Activated CD8-positive, alpha-beta T cell treated with anti-CD3 and anti-CD28 coated beads, Interleukin-2, amount 10 ng/mL, durations not matched to agents 7 days and 5 days (primary cell): Measurements from ENCODE around the gene GSG1L2. TPM values are rescaled to one million over a fixed set of nuclear protein-coding genes. Genes with fewer than 3 reads are reported as not detected.

ENCODE experiments used
- ATAC-seq: fragments of 150-1000 bp; cut with Tn5 transposase; one replicate; pipeline ENCODE4 v1.10.0; 2021; ENCODE audit warnings: moderate library complexity
- CTCF ChIA-PET: fragments of 350-600 bp; sonication (Branson Sonifier 250); formaldehyde crosslinking; loops from one replicate; lab custom pipeline; 2021; ENCODE audit warnings: antibody characterized with exemption; lab: Charles Lee
- POLR2A ChIA-PET: fragments of 350-600 bp; sonication (Branson Sonifier 250); formaldehyde crosslinking; loops from one replicate; lab custom pipeline; 2021; ENCODE audit warnings: antibody characterized with exemption; lab: Charles Lee
- DNase-seq: peaks from one replicate; pipeline ENCODE4 v3.0.0-alpha.2; 2020
- H3K27ac Mint-ChIP-seq: one replicate; pipeline ENCODE4 v1.8.0; 2021; ENCODE audit warnings: mild to moderate bottlenecking, mixed read lengths
- H3K27me3 Mint-ChIP-seq: one replicate; pipeline ENCODE4 v1.8.0; 2021; ENCODE audit warnings: low read depth, mixed read lengths
- H3K36me3 Mint-ChIP-seq: one replicate; pipeline ENCODE4 v1.8.0; 2021; ENCODE audit warnings: low read depth, mixed read lengths
- H3K4me1 Mint-ChIP-seq: one replicate; pipeline ENCODE4 v1.8.0; 2021; ENCODE audit warnings: low read depth, mixed read lengths
- H3K4me3 Mint-ChIP-seq: one replicate; pipeline ENCODE4 v1.8.0; 2021; ENCODE audit warnings: mild to moderate bottlenecking, mixed read lengths
- H3K9me3 Mint-ChIP-seq: one replicate; pipeline ENCODE4 v1.8.0; 2022; ENCODE audit warnings: mixed read lengths; ENCODE audit not compliant: insufficient read depth
- total RNA-seq, 2 experiments: library from RNA; stranded (reverse); gene quantifications; one replicate each; pipeline ENCODE4 v1.2.3, GENCODE V29; 2021

GSG1L2 gene
- total RNA-seq, 2 experiments from 2014 or later, result not detected

- Mint-ChIP-seq H3K4me3 (no peak overlapping the region), H3K9me3 (no peaks in the 10 kb centered on the region), H3K27ac (no peak overlapping the region), H3K4me1 (no peaks in the 10 kb centered on the region), H3K27me3 (no peaks in the 10 kb centered on the region), H3K36me3 (no peaks in the 10 kb centered on the region)
- ATAC-seq, result no peak
- ChIA-PET CTCF (no interaction called here), POLR2A (no interaction called here)
- DNase-seq, result no peak
Observed at GRCh38 chr17:9783050-9783449, 38.8 kb downstream of the GSG1L2 start.

- H3K4me1 Mint-ChIP-seq, result no peaks in the 10 kb centered on the region
- no peaks in the 10 kb centered on the region for H3K36me3 Mint-ChIP-seq
- H3K4me3 Mint-ChIP-seq, result no peak overlapping the region
- no peak overlapping the region for H3K27ac Mint-ChIP-seq
- ChIA-PET CTCF (no interaction called here), POLR2A (no interaction called here)
- ATAC-seq, result no peak
- no peaks in the 10 kb centered on the region for H3K9me3 Mint-ChIP-seq
- no peak for DNase-seq
- H3K27me3 Mint-ChIP-seq, result no peaks in the 10 kb centered on the region
Observed at GRCh38 chr17:9780552-9780951, 41.3 kb downstream of the GSG1L2 start.

GRCh38 chr17:9776911-9777310 is 45.0 kb downstream of the GSG1L2 start:
- ChIA-PET CTCF (no interaction called here), POLR2A (no interaction called here)
- no peaks in the 10 kb centered on the region for H3K36me3 Mint-ChIP-seq
- no peaks in the 10 kb centered on the region for H3K4me1 Mint-ChIP-seq
- ATAC-seq (no peak), DNase-seq (no peak)
- no peaks in the 10 kb centered on the region for H3K27me3 Mint-ChIP-seq
- no peak overlapping the region for H3K27ac Mint-ChIP-seq
- H3K9me3 Mint-ChIP-seq, result no peaks in the 10 kb centered on the region
- H3K4me3 Mint-ChIP-seq, result no peak overlapping the region

GRCh38 chr17:9772658-9773057 is 49.2 kb downstream of the GSG1L2 start:
- ChIA-PET CTCF (no interaction called here), POLR2A (no interaction called here)
- DNase-seq, result no peak

GRCh38 chr17:9771465-9771864 is 50.4 kb downstream of the GSG1L2 start:
- no peak overlapping the region for H3K27ac Mint-ChIP-seq
- H3K9me3 Mint-ChIP-seq, result no peaks in the 10 kb centered on the region
- ChIA-PET CTCF (no interaction called here), POLR2A (no interaction called here)
- no peaks in the 10 kb centered on the region for H3K27me3 Mint-ChIP-seq
- no peaks in the 10 kb centered on the region for H3K4me1 Mint-ChIP-seq
- ATAC-seq (no peak), DNase-seq (no peak)
- H3K36me3 Mint-ChIP-seq, result no peaks in the 10 kb centered on the region
- no peak overlapping the region for H3K4me3 Mint-ChIP-seq

More at GRCh38 chr17:9772658-9773057, 49.2 kb downstream of the GSG1L2 start:
- no peak for ATAC-seq
- no peak overlapping the region for H3K27ac Mint-ChIP-seq
- no peaks in the 10 kb centered on the region for H3K4me1 Mint-ChIP-seq
- H3K4me3 Mint-ChIP-seq, result no peak overlapping the region
- no peaks in the 10 kb centered on the region for H3K36me3 Mint-ChIP-seq
- no peaks in the 10 kb centered on the region for H3K27me3 Mint-ChIP-seq
- no peaks in the 10 kb centered on the region for H3K9me3 Mint-ChIP-seq

GRCh38 chr17:9769036-9769695 is 52.7 kb downstream of the GSG1L2 start:
- POLR2A ChIA-PET, result no interaction called here
- CTCF ChIA-PET, result interaction anchor here (0.8 to 2.4 kb wide), 10 partner anchors 9 to 247 kb away, joined by 3 to 19 read pairs (median 4); partner anchors contain the start of gene CFAP52
- Mint-ChIP-seq H3K36me3 (no peaks in the 10 kb centered on the region), H3K4me1 (no peaks in the 10 kb centered on the region), H3K4me3 (no peak overlapping the region), H3K9me3 (no peaks in the 10 kb centered on the region), H3K27ac (no peak overlapping the region), H3K27me3 (peaks cover 4% of the 10 kb centered on the region)
- ATAC-seq (no peak), DNase-seq (no peak)

- ATAC-seq (no peak), DNase-seq (no peak)
- no peaks in the 10 kb centered on the region for H3K4me1 Mint-ChIP-seq
- no peak overlapping the region for H3K4me3 Mint-ChIP-seq
- ChIA-PET POLR2A (interaction anchor here (0.6 kb wide), 1 partner anchor 18 kb away, joined by 3 read pairs; no protein-coding TSS in a partner anchor), CTCF (interaction anchor here (0.8 to 2.4 kb wide), 10 partner anchors 8 to 246 kb away, joined by 3 to 19 read pairs (median 4); partner anchors contain the start of gene CFAP52)
- no peak overlapping the region for H3K27ac Mint-ChIP-seq
- H3K36me3 Mint-ChIP-seq, result no peaks in the 10 kb centered on the region
- H3K27me3 Mint-ChIP-seq, result peaks cover 6% of the 10 kb centered on the region
- H3K9me3 Mint-ChIP-seq, result no peaks in the 10 kb centered on the region
Observed at GRCh38 chr17:9768381-9768934, 53.4 kb downstream of the GSG1L2 start.

GRCh38 chr17:9767432-9767991 is 54.4 kb downstream of the GSG1L2 start:
- H3K27me3 Mint-ChIP-seq, result peaks cover 6% of the 10 kb centered on the region

GRCh38 chr17:9766970-9767369 is 54.9 kb downstream of the GSG1L2 start:
- Mint-ChIP-seq H3K36me3 (no peaks in the 10 kb centered on the region), H3K27ac (no peak overlapping the region), H3K27me3 (peaks cover 6% of the 10 kb centered on the region), H3K9me3 (no peaks in the 10 kb centered on the region), H3K4me1 (no peaks in the 10 kb centered on the region), H3K4me3 (no peak overlapping the region)
- DNase-seq (no peak), ATAC-seq (no peak)
- CTCF ChIA-PET, result no interaction called here
- POLR2A ChIA-PET, result no interaction called here

More at GRCh38 chr17:9767432-9767991, 54.4 kb downstream of the GSG1L2 start:
- Mint-ChIP-seq H3K4me3 (no peak overlapping the region), H3K27ac (no peak overlapping the region), H3K9me3 (no peaks in the 10 kb centered on the region), H3K36me3 (no peaks in the 10 kb centered on the region), H3K4me1 (no peaks in the 10 kb centered on the region)
- ChIA-PET CTCF (interaction anchor here (2.4 kb wide), 1 partner anchor 190 kb away, joined by 19 read pairs; the partner anchor contains the start of gene CFAP52), POLR2A (no interaction called here)
- no peak for ATAC-seq
- no peak for DNase-seq

GRCh38 chr17:9765322-9765721 is 56.6 kb downstream of the GSG1L2 start:
- no peak overlapping the region for H3K4me3 Mint-ChIP-seq
- no peaks in the 10 kb centered on the region for H3K9me3 Mint-ChIP-seq
- H3K4me1 Mint-ChIP-seq, result no peaks in the 10 kb centered on the region
- no peaks in the 10 kb centered on the region for H3K36me3 Mint-ChIP-seq
- H3K27ac Mint-ChIP-seq, result no peak overlapping the region
- ATAC-seq (no peak), DNase-seq (no peak)
- POLR2A ChIA-PET, result interaction anchor here (0.6 kb wide), 1 partner anchor 234 kb away, joined by 7 read pairs; no protein-coding TSS in a partner anchor
- CTCF ChIA-PET, result no interaction called here
- peaks cover 6% of the 10 kb centered on the region for H3K27me3 Mint-ChIP-seq

GRCh38 chr17:9763643-9764042 is 58.2 kb downstream of the GSG1L2 start:
- ATAC-seq, result no peak
- DNase-seq, result no peak
- Mint-ChIP-seq H3K27ac (no peak overlapping the region), H3K9me3 (no peaks in the 10 kb centered on the region), H3K27me3 (peaks cover 6% of the 10 kb centered on the region), H3K4me3 (no peak overlapping the region), H3K4me1 (no peaks in the 10 kb centered on the region), H3K36me3 (no peaks in the 10 kb centered on the region)
- ChIA-PET POLR2A (no interaction called here), CTCF (no interaction called here)

- CTCF ChIA-PET, result interaction anchor here (1.2 kb wide), 1 partner anchor 8 kb away, joined by 4 read pairs; no protein-coding TSS in a partner anchor
- no peak overlapping the region for H3K27ac Mint-ChIP-seq
Observed at GRCh38 chr17:9760266-9760665, 61.6 kb downstream of the GSG1L2 start.

More at GRCh38 chr17:9760266-9760665, 61.6 kb downstream of the GSG1L2 start:
- POLR2A ChIA-PET, result no interaction called here
- DNase-seq, result no peak
- Mint-ChIP-seq H3K27me3 (peaks cover 6% of the 10 kb centered on the region), H3K4me1 (no peaks in the 10 kb centered on the region), H3K36me3 (no peaks in the 10 kb centered on the region), H3K4me3 (no peak overlapping the region), H3K9me3 (no peaks in the 10 kb centered on the region)
- no peak for ATAC-seq
